ENCODE measurements around the gene SERPINA6. TPM values are rescaled to one million over a fixed set of nuclear protein-coding genes. Genes with fewer than 3 reads are reported as not detected.
A peak's percentile ranks its signal among the peaks of the same experiment; 100 is the strongest.

SERPINA6 gene
- total RNA-seq, 2 donors from 2014 or later = not detected

- no peak overlapping the region for H3K27ac Mint-ChIP-seq
- H3K4me1 Mint-ChIP-seq = peaks cover 10% of the 10 kb centered on the region
- Histone ChIP-seq H3K4me3 (ENCODE audit: low read length) (no peak overlapping the region), H3K27ac (ENCODE audit: low read depth, low read length) (no peak overlapping the region), H3K9ac (ENCODE audit: extremely low read depth, low read length, poor library complexity, severe bottlenecking) (no peak overlapping the region), H3K9me3 (ENCODE audit: control insufficient read depth, low read length) (no peaks in the 10 kb centered on the region), H3K36me3 (ENCODE audit: control insufficient read depth, insufficient read depth, low read length) (no peaks in the 10 kb centered on the region), H3K4me1 (ENCODE audit: control insufficient read depth, insufficient read depth, low read length) (no peaks in the 10 kb centered on the region), H3K27me3 (ENCODE audit: control insufficient read depth, insufficient read depth, low read length, poor library complexity, severe bottlenecking) (no peaks in the 10 kb centered on the region)
- no peaks in the 10 kb centered on the region for H3K27me3 Mint-ChIP-seq (ENCODE audit: insufficient read depth)
- H3K36me3 Mint-ChIP-seq (ENCODE audit: low read depth) = no peaks in the 10 kb centered on the region
- TF ChIP-seq CTCF (conservative IDR thresholded peaks at IDR 0.05) = no peak
- WGBS, 2 experiments (ENCODE audit: insufficient coverage in 1 of 2, insufficient read length in 1 of 2) = 93 to 100% methylated on average over 1 to 2 of the region's 2 CpGs
- peak; percentile 5 for DNase-seq
- H3K4me3 Mint-ChIP-seq = no peak overlapping the region
- peaks cover 5% of the 10 kb centered on the region for H3K9me3 Mint-ChIP-seq
These were observed 5.1 kb upstream of the SERPINA6 start for GRCh38 chr14:94328196-94328595.

- H3K36me3 Mint-ChIP-seq (ENCODE audit: low read depth) = no peaks in the 10 kb centered on the region
- peaks cover 4% of the 10 kb centered on the region for H3K9me3 Mint-ChIP-seq
- whole genome bisulfite sequencing, 2 experiments (ENCODE audit: insufficient coverage in 1 of 2, insufficient read length in 1 of 2) = 72 to 85% methylated on average over 2 to 5 of the region's 5 CpGs
- no peak overlapping the region for H3K27ac ChIP-seq (ENCODE audit: low read depth, low read length)
- H3K4me1 Mint-ChIP-seq = peaks cover 11% of the 10 kb centered on the region
- H3K9me3 ChIP-seq (ENCODE audit: control insufficient read depth, low read length) = no peaks in the 10 kb centered on the region
- no peak overlapping the region for H3K27ac Mint-ChIP-seq
- no peaks in the 10 kb centered on the region for H3K36me3 ChIP-seq (ENCODE audit: control insufficient read depth, insufficient read depth, low read length)
- no peak for DNase-seq
- H3K4me1 ChIP-seq (ENCODE audit: control insufficient read depth, insufficient read depth, low read length) = no peaks in the 10 kb centered on the region
- no peak for TF ChIP-seq CTCF (conservative IDR thresholded peaks at IDR 0.05)
- H3K27me3 Mint-ChIP-seq (ENCODE audit: insufficient read depth) = peaks cover 5% of the 10 kb centered on the region
- no peak overlapping the region for H3K9ac ChIP-seq (ENCODE audit: extremely low read depth, low read length, poor library complexity, severe bottlenecking)
- H3K4me3 ChIP-seq (ENCODE audit: low read length) = no peak overlapping the region
- H3K4me3 Mint-ChIP-seq = no peak overlapping the region
- no peaks in the 10 kb centered on the region for H3K27me3 ChIP-seq (ENCODE audit: control insufficient read depth, insufficient read depth, low read length, poor library complexity, severe bottlenecking)
These were observed 1.5 kb downstream of the SERPINA6 start for GRCh38 chr14:94321421-94322271.

GRCh38 chr14:94320243-94320642 is 2.9 kb downstream of the SERPINA6 start:
- no peaks in the 10 kb centered on the region for H3K9me3 Mint-ChIP-seq
- H3K4me1 Mint-ChIP-seq = peaks cover 11% of the 10 kb centered on the region
- no peaks in the 10 kb centered on the region for H3K36me3 Mint-ChIP-seq (ENCODE audit: low read depth)
- Histone ChIP-seq H3K4me1 (ENCODE audit: control insufficient read depth, insufficient read depth, low read length) (no peaks in the 10 kb centered on the region), H3K9me3 (ENCODE audit: control insufficient read depth, low read length) (no peaks in the 10 kb centered on the region), H3K9ac (ENCODE audit: extremely low read depth, low read length, poor library complexity, severe bottlenecking) (no peak overlapping the region), H3K4me3 (ENCODE audit: low read length) (no peak overlapping the region), H3K27ac (ENCODE audit: low read depth, low read length) (no peak overlapping the region), H3K27me3 (ENCODE audit: control insufficient read depth, insufficient read depth, low read length, poor library complexity, severe bottlenecking) (no peaks in the 10 kb centered on the region), H3K36me3 (ENCODE audit: control insufficient read depth, insufficient read depth, low read length) (no peaks in the 10 kb centered on the region)
- DNase-seq = no peak
- H3K27me3 Mint-ChIP-seq (ENCODE audit: insufficient read depth) = peaks cover 5% of the 10 kb centered on the region
- TF ChIP-seq CTCF (conservative IDR thresholded peaks at IDR 0.05) = no peak
- 85% methylated on average over 5 of the region's 5 CpGs; no CpG with 5 or more reads in 1 of the 2 experiments for WGBS, 2 experiments (ENCODE audit: insufficient coverage in 1 of 2, insufficient read length in 1 of 2)
- H3K27ac Mint-ChIP-seq = no peak overlapping the region
- H3K4me3 Mint-ChIP-seq = no peak overlapping the region
